Colonic mucosa (tissue), 4 donors: ENCODE measurements around the gene OGFRL1. TPM values are rescaled to one million over a fixed set of nuclear protein-coding genes. Genes with fewer than 3 reads are reported as not detected.
A peak's percentile ranks its signal among the peaks of the same experiment; 100 is the strongest.

Experiments
- DNase-seq: peaks from one replicate; pipeline ENCODE4 v3.0.0-alpha.2; 2020
- H3K27ac ChIP-seq: fragments of 200-600 bp; one replicate; pipeline ENCODE4 v1.8.0; 2021
- H3K27me3 ChIP-seq: fragments of 200-600 bp; one replicate; pipeline ENCODE4 v1.8.0; 2021
- H3K36me3 ChIP-seq: fragments of 200-600 bp; one replicate; pipeline ENCODE4 v1.8.0; 2021
- H3K4me1 ChIP-seq: fragments of 200-600 bp; one replicate; pipeline ENCODE4 v1.8.0; 2021; ENCODE audit warnings: mild to moderate bottlenecking
- H3K4me3 ChIP-seq: fragments of 200-600 bp; one replicate; pipeline ENCODE4 v1.8.0; 2021
- H3K9ac ChIP-seq, 2 donors: one replicate each; pipeline ENCODE4 v1.7.0; 2013; ENCODE audit warnings: control low read depth in 2 of 2, low read depth in 2 of 2, low read length in 2 of 2
- H3K9me3 ChIP-seq: fragments of 200-600 bp; one replicate; pipeline ENCODE4 v1.8.0; 2021
- intact Hi-C: fragments of 100-400 bp; cut with DNase I; formaldehyde crosslinking; loops from one replicate; pipeline ENCODE4 v1.14.1; 2022
- total RNA-seq, 2 donors: library from RNA; stranded (reverse); fragmentation: NEBNext Ultra II Directional in 1 of 2; extraction: Animal tissue kit (Norgen Biotek cat#: 25700) in 1 of 2; gene quantifications; one replicate each; pipeline ENCODE4 v1.2.1, GENCODE V29; 2021
- TF ChIP-seq, protein P1 (sequence below): fragments of 200-600 bp; IDR thresholded peaks from one replicate; pipeline ENCODE4 v1.8.0; 2022; ENCODE audit warnings: antibody characterized with exemption, mild to moderate bottlenecking
- donor health status: healthy.
- donor health status: DM: no; HTN: no; CAD: no.
- donor health status: DM: no; HTN: no; CAD: no.

OGFRL1 gene
- total RNA-seq, 2 donors from 2014 or later = 3.2 to 5.3 TPM

GRCh38 chr6:71248878-71249544 lies 39.6 kb upstream of the OGFRL1 start:
- Histone ChIP-seq H3K9me3 (no peaks in the 10 kb centered on the region), H3K36me3 (no peaks in the 10 kb centered on the region), H3K27ac (no peak overlapping the region), H3K9ac (no peak overlapping the region), H3K4me1 (no peaks in the 10 kb centered on the region), H3K27me3 (no peaks in the 10 kb centered on the region), H3K4me3 (no peak overlapping the region)
- DNase-seq = no peak
- intact Hi-C loops = no loop called here
- TF ChIP-seq, protein P1, sequence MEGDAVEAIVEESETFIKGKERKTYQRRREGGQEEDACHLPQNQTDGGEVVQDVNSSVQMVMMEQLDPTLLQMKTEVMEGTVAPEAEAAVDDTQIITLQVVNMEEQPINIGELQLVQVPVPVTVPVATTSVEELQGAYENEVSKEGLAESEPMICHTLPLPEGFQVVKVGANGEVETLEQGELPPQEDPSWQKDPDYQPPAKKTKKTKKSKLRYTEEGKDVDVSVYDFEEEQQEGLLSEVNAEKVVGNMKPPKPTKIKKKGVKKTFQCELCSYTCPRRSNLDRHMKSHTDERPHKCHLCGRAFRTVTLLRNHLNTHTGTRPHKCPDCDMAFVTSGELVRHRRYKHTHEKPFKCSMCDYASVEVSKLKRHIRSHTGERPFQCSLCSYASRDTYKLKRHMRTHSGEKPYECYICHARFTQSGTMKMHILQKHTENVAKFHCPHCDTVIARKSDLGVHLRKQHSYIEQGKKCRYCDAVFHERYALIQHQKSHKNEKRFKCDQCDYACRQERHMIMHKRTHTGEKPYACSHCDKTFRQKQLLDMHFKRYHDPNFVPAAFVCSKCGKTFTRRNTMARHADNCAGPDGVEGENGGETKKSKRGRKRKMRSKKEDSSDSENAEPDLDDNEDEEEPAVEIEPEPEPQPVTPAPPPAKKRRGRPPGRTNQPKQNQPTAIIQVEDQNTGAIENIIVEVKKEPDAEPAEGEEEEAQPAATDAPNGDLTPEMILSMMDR = no peak

DNA sequence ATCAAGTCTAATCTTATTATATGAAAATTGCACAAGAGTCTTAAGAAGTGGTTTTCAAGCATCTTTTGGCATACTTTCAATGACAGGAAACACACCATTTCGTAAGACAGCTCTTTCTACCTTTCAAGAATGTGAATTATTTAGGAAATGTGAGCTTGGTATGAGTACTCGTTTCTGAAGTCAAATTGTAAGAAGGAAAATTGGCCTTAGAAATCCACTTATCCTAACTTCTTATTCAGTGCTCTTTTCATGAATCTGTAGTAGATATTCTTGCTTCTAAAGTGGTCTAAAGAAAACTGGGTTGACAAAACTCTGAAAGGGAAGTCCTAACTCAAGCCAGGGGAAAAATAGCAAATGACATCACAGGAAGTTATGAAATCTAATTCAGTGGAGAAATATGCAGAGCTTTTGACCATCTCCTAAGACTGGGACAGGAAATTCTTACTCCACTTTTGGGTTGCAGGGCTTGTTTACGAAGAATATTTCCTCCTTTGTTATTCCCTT lies 38.5 kb upstream of the OGFRL1 start:
- intact Hi-C loops = no loop called here
- no peaks in the 10 kb centered on the region for H3K4me1 ChIP-seq
- H3K9ac ChIP-seq = no peak overlapping the region
- H3K36me3 ChIP-seq = no peaks in the 10 kb centered on the region
- no peak overlapping the region for H3K4me3 ChIP-seq
- H3K27me3 ChIP-seq = no peaks in the 10 kb centered on the region
- H3K27ac ChIP-seq = peak overlapping the region; percentile 22
- TF ChIP-seq, protein P1 = no peak
- no peaks in the 10 kb centered on the region for H3K9me3 ChIP-seq
- no peak for DNase-seq

DNA sequence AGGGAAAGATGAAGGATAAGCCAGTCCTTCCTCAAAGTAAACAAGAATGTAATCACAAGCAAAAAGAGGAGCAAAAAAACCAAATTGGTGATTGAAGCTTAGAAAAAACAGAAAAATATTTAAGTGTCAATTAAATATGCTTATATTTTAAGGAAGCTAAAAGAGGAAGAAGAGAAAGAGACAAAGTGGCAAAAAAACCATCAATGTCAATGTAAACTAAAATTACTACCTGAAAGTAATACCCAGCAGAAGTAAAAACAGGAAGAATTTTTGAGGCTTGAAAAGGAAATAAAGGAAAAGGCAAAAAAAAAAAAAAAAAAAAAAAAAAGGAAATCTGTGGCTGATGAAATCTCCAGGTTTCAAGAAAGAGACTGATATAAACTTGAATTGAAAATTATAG lies 36.2 kb upstream of the OGFRL1 start:
- no peak overlapping the region for H3K4me3 ChIP-seq
- no peaks in the 10 kb centered on the region for H3K27me3 ChIP-seq
- no peak for DNase-seq
- H3K36me3 ChIP-seq = no peaks in the 10 kb centered on the region
- H3K9ac ChIP-seq = no peak overlapping the region
- H3K4me1 ChIP-seq = no peaks in the 10 kb centered on the region
- H3K9me3 ChIP-seq = no peaks in the 10 kb centered on the region
- H3K27ac ChIP-seq = no peak overlapping the region
- intact Hi-C loops = no loop called here
- TF ChIP-seq, protein P1 = no peak

- Histone ChIP-seq H3K27ac (no peak overlapping the region), H3K9ac (no peak overlapping the region), H3K36me3 (no peaks in the 10 kb centered on the region), H3K4me1 (no peaks in the 10 kb centered on the region), H3K27me3 (no peaks in the 10 kb centered on the region), H3K9me3 (no peaks in the 10 kb centered on the region), H3K4me3 (no peak overlapping the region)
- intact Hi-C loops = no loop called here
- DNase-seq = no peak
- TF ChIP-seq, protein P1 = no peak
Observed at GRCh38 chr6:71252960-71253359, 35.7 kb upstream of the OGFRL1 start.

GRCh38 chr6:71254323-71254722 lies 34.3 kb upstream of the OGFRL1 start:
- Histone ChIP-seq H3K9me3 (no peaks in the 10 kb centered on the region), H3K36me3 (no peaks in the 10 kb centered on the region), H3K27me3 (no peaks in the 10 kb centered on the region), H3K27ac (no peak overlapping the region), H3K4me3 (no peak overlapping the region), H3K4me1 (no peaks in the 10 kb centered on the region), H3K9ac (no peak overlapping the region)
- no peak for DNase-seq
- TF ChIP-seq, protein P1 = no peak
- intact Hi-C loops = no loop called here
